Glutamatergic neuron (in vitro differentiated cells): ENCODE results near the gene GUCY1A2. TPM values are rescaled to one million over a fixed set of nuclear protein-coding genes. Genes with fewer than 3 reads are reported as not detected.

Source experiments
- DNase-seq: peaks from one replicate; pipeline ENCODE4 v3.0.0; 2022
- H3K27ac Mint-ChIP-seq: one replicate; pipeline ENCODE4 v1.8.0; 2020; ENCODE audit warnings: mild to moderate bottlenecking, mixed read lengths, inconsistent platforms; ENCODE audit not compliant: unreplicated experiment
- H3K27me3 Mint-ChIP-seq: one replicate; pipeline ENCODE4 v1.8.0; 2020; ENCODE audit warnings: mild to moderate bottlenecking, moderate library complexity, mixed read lengths, inconsistent platforms; ENCODE audit not compliant: unreplicated experiment
- H3K36me3 Mint-ChIP-seq: one replicate; pipeline ENCODE4 v1.8.0; 2020; ENCODE audit warnings: mild to moderate bottlenecking, mixed read lengths, inconsistent platforms; ENCODE audit not compliant: unreplicated experiment
- H3K4me1 Mint-ChIP-seq: one replicate; pipeline ENCODE4 v1.8.0; 2020; ENCODE audit warnings: mild to moderate bottlenecking, low read depth, mixed read lengths, inconsistent platforms; ENCODE audit not compliant: unreplicated experiment
- H3K4me3 Mint-ChIP-seq: one replicate; pipeline ENCODE4 v1.8.0; 2020; ENCODE audit warnings: mild to moderate bottlenecking, mixed read lengths, inconsistent platforms; ENCODE audit not compliant: unreplicated experiment
- H3K9me3 Mint-ChIP-seq: one replicate; pipeline ENCODE4 v1.8.0; 2020; ENCODE audit warnings: mild to moderate bottlenecking, moderate library complexity, mixed read lengths, inconsistent platforms; ENCODE audit not compliant: unreplicated experiment
- CTCF ChIP-seq: fragments of 200-600 bp; sonication (generic); IDR thresholded peaks from one replicate; pipeline ENCODE4 v1.5.0; 2021; ENCODE audit not compliant: partially characterized antibody, unreplicated experiment
- total RNA-seq: library from RNA; stranded (reverse); fragmentation: NEBNext Ultra II Directional; extraction: Animal tissue kit (Norgen Biotek cat#: 25700); gene quantifications from one replicate; pipeline ENCODE4 v1.2.1, GENCODE V29; 2021; ENCODE audit not compliant: unreplicated experiment

GUCY1A2 gene
- total RNA-seq, 1 donor from 2014 or later = 20.3 TPM

GRCh38 chr11:106815209-106815608, 203.1 kb downstream of the GUCY1A2 start:
- TF ChIP-seq CTCF = no peak
- Mint-ChIP-seq H3K27me3 (no peaks in the 10 kb centered on the region), H3K27ac (no peak overlapping the region), H3K4me3 (no peak overlapping the region), H3K9me3 (no peaks in the 10 kb centered on the region), H3K36me3 (no peaks in the 10 kb centered on the region), H3K4me1 (peaks cover 2% of the 10 kb centered on the region)
- DNase-seq = no peak

- H3K27me3 Mint-ChIP-seq = no peaks in the 10 kb centered on the region
- peaks cover 2% of the 10 kb centered on the region for H3K4me1 Mint-ChIP-seq
- no peak overlapping the region for H3K4me3 Mint-ChIP-seq
- no peaks in the 10 kb centered on the region for H3K36me3 Mint-ChIP-seq
- H3K9me3 Mint-ChIP-seq = no peaks in the 10 kb centered on the region
- no peak for TF ChIP-seq CTCF
- DNase-seq = no peak
- H3K27ac Mint-ChIP-seq = no peak overlapping the region
These were observed 204.5 kb downstream of the GUCY1A2 start for GRCh38 chr11:106813806-106814205.

GRCh38 chr11:106794058-106794457, 224.2 kb downstream of the GUCY1A2 start:
- no peak for TF ChIP-seq CTCF
- H3K4me1 Mint-ChIP-seq = no peaks in the 10 kb centered on the region

GRCh38 chr11:106789406-106789805, 228.9 kb downstream of the GUCY1A2 start:
- H3K27ac Mint-ChIP-seq = no peak overlapping the region
- H3K36me3 Mint-ChIP-seq = no peaks in the 10 kb centered on the region
- H3K4me3 Mint-ChIP-seq = no peak overlapping the region
- TF ChIP-seq CTCF = no peak
- H3K27me3 Mint-ChIP-seq = peaks cover 4% of the 10 kb centered on the region
- H3K9me3 Mint-ChIP-seq = peaks cover 5% of the 10 kb centered on the region
- no peak for DNase-seq
- peaks cover 9% of the 10 kb centered on the region for H3K4me1 Mint-ChIP-seq

More at GRCh38 chr11:106794058-106794457, 224.2 kb downstream of the GUCY1A2 start:
- peaks cover 4% of the 10 kb centered on the region for H3K27me3 Mint-ChIP-seq
- no peak overlapping the region for H3K4me3 Mint-ChIP-seq
- no peak overlapping the region for H3K27ac Mint-ChIP-seq
- no peak for DNase-seq
- H3K9me3 Mint-ChIP-seq = peaks cover 3% of the 10 kb centered on the region
- peaks cover 16% of the 10 kb centered on the region for H3K36me3 Mint-ChIP-seq

- Mint-ChIP-seq H3K4me1 (peaks cover 9% of the 10 kb centered on the region), H3K36me3 (no peaks in the 10 kb centered on the region), H3K9me3 (peaks cover 5% of the 10 kb centered on the region), H3K27me3 (peaks cover 4% of the 10 kb centered on the region), H3K4me3 (no peak overlapping the region), H3K27ac (no peak overlapping the region)
- DNase-seq = no peak
- TF ChIP-seq CTCF = no peak
These were observed 230.8 kb downstream of the GUCY1A2 start for GRCh38 chr11:106787454-106787853.
